ENCODE results near the gene ALG1.

GRCh38 chr16:5032748-5033167 lies 38.9 kb upstream of the ALG1 start:
- TF ChIP-seq EZH2 (IDR thresholded peaks at IDR 0.05) (no peak), FOXP2 (optimal IDR thresholded peaks at IDR 0.05; ENCODE audit: control extremely low read depth, extremely low read length, insufficient read depth) (no peak)

Measured in SK-N-MC (cell line).